ENCODE data around the gene CST7.

The CST7 gene

DNA sequence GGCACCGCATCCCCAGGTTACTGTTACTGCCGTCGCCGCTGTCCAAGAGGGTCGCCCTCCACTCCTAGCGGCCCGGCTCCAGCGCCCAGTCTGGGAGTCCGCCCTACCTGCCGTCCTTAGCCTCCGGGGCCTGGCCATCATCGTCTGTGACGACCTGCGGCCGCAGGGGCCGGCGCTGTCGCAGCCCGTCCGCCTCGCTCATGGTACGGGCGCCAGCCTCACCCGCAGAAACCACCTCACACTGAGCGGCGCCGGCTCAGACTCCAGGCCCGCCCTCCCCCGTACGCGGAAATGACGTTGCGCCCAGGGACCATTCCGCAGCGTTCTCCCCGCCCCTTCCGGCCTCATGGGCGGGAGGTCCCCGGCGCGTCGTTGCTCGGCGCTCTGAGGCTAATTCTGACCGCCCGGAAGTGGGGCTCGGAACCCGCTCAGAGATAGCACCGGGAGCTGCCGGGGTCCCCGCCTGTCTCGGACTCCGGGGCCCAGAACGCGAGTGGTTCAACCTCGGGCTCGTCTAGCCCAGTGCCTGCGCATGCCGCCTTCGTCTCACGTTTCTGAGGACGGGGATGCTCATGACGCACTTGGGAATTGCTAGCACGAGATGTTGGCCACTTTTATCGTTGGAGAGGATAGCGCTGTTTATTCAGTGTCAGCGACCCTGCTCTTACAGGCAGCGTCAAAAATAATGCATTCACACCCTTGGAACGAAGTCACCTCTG is 43.6 kb downstream of the CST7 start, which contains the start of gene APMAP:
TSS of gene APMAP (minus strand) at position 265 of the 719 bp plus-strand sequence. CDS start at position 202, 63 bp downstream.
- TF ChIP-seq, protein P1, sequence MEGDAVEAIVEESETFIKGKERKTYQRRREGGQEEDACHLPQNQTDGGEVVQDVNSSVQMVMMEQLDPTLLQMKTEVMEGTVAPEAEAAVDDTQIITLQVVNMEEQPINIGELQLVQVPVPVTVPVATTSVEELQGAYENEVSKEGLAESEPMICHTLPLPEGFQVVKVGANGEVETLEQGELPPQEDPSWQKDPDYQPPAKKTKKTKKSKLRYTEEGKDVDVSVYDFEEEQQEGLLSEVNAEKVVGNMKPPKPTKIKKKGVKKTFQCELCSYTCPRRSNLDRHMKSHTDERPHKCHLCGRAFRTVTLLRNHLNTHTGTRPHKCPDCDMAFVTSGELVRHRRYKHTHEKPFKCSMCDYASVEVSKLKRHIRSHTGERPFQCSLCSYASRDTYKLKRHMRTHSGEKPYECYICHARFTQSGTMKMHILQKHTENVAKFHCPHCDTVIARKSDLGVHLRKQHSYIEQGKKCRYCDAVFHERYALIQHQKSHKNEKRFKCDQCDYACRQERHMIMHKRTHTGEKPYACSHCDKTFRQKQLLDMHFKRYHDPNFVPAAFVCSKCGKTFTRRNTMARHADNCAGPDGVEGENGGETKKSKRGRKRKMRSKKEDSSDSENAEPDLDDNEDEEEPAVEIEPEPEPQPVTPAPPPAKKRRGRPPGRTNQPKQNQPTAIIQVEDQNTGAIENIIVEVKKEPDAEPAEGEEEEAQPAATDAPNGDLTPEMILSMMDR (IDR thresholded peaks at IDR 0.05), result no peak

DNA sequence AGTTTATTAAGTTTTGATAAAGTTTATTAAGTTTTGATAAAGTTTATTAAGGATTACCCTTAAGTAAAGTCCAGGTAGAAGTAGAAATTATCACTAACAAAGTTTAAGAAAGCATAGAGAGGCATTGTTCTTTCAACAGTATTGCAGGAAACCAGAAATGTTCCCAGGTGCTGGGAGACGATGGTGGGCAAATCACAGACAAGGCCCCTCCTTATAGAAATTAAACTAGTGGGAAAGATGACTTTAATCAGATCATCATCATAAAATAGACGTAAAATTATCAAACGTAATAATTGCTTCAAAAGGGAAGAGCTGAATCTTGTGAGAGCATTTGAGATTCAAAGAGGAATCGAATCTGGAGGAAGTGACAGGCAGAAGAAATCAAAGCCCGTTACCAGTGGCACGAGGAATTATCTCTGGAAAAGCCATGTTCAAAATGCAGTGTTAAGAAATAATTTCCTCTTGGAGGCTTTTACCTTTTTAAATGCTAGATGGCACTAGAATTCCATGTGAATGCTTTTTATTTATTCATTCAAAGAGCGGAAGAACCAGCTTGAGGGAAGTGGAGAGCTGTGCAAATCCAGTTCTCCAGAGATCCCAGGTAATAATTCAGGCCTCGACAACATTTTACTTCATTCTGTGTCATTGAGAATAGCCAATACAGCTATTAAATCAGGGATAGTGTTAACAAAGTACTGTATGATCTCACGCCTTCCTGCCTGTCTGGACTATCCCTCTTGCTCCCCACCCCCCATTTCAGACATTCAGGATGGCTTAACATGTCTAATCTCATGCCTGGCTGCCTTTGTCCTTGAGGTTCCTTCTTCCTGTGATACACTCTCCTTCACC is 44.5 kb downstream of the CST7 start:
- TF ChIP-seq, protein P1 (IDR thresholded peaks at IDR 0.05), result peak; percentile 59

DNA sequence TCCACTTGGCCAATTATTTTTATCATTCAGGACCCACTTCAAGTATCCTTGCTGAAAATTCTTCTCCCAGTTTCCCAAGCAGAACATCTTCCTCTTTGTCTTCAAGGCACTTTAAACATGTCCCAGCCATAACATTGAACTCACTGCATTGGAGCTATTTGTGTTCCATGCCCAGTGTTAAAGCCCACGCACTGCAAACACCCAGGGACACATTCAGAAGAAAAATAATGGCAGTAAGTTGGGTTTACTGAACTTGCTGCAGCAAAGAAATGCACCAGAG is 45.1 kb downstream of the CST7 start:
- TF ChIP-seq, protein P1 (IDR thresholded peaks at IDR 0.05), result no peak

DNA sequence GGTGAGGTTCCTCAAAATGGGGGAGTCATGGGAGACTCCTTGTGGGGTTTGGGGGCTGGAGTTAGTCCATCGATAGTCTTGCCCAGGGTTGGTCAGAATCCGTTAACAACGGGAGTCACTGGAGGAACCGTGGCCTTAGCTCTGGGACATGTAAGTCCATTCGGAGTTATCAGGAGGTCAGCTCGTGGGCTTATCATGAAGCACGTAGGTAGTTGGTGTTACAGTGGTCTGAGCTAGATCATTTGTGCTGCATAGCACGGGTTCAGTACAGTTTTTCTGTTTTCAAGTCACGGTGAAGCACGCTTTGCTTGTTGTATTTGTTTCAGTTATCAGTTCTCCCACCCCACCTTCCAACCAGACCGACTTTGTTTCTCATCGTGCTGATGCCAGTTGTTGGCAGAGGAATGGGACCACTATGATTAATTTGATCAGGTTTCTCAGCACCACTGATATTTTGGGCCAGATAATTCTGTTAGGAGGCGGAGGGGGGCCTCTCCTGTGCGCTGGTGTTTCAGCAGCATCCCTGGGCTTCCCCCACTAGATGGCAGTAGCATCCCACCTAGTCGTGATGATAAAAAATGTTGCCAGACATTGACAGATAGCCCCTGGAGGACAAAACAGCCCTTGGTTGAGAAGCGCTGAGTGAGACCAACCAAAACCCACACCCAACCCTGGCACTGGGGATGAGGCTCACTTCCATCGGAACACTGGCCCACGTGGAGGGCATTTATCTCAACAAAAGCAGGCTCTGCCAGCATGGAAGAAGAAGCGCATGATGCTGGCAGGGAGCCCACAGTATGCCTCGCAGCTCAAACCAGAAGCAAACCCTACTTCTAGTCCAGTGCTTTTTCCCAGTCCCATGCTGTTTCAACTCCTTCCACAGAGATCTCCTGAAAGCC is 45.6 kb downstream of the CST7 start:
- TF ChIP-seq, protein P1 (IDR thresholded peaks at IDR 0.05), result peak; percentile 94

DNA sequence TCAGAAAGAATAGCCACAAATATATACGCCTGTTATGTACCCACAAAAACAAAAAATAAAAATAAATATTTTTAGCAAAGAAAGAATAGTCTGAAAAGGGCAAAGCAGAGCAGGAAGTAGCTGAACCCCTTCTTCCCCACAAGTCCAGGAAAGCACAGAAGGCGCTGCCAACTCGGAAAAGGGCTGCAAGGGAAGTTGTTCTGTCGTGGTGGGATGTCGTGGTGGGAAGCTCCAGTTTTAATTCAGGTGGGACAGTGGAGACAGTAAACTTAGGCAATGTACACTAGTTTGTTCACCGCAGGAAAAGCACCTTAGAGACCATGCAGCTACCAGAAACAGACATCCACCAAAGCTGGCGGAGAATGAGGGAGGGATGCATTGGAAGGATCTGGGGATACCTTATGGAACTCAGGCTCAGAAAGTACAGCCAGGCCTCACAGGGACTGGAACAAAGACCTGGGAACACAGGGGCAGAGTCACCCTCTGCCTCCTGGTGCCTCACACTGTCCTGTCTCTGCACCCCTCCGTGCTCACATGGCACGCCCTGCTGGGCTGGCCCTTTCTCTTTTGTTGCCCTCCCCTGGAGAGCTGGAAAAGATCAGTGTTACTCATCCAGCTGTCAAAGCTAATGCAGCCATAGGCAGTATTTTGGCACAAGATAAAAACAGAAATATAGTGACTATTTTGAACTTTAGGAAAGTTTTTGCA is 46.8 kb downstream of the CST7 start:
- TF ChIP-seq, protein P1 (IDR thresholded peaks at IDR 0.05), result no peak

DNA sequence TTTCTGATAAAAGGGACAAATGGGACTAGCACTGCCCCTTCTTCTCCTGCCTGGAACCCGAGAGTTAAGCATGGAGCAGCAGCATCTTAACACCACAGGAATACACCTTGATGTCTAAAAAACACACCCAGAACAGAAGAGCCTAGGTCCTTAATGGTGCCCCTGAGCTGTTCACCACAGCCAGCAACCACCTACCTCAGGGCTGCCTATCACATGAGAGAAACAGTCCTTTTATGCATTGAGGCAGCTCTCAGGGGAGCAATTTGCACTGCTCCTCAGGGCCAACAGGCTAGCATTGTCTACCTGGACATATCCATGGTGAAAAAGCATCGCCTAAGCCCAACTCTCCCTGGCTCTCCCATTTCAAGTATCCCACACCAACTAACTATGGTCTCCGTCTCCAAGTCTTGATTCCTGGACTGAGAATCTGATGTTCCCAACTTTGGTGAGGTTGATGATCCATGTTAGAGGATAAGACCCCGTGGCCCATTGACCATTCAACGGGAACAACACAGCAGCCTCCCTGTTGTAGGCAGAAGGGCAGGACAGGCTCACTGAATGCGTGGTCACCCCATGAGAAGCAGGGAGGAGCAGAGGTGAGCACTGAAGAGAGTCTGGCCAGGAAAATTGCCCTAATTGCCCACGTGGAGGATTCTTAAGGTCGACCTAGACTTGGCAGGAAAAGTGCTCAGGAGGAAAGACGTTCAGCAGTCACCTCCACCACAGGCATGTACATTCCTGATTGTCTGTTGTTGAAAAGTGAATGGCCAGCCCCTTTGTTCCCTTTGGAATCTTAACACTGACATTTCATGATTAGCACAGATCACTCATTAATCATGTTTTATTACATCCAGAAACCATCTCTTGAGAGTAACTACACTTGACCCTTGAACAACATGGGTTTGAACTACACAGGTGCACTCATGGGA is 47.6 kb downstream of the CST7 start:
- TF ChIP-seq, protein P1 (IDR thresholded peaks at IDR 0.05), result no peak
